GM19467 (cell line): ENCODE measurements around the gene RNF222.
"Not testable (repeated sequence)": the region's sequence is repeated elsewhere in the genome, so short reads cannot be mapped to it uniquely, and the experiment has no call there.

Experiments used
- ATAC-seq: cut with Tn5 transposase; IDR thresholded peaks from one replicate; pipeline ENCODE4 v1.9.1; 2021; ENCODE audit warnings: mild to moderate bottlenecking, moderate library complexity; ENCODE audit not compliant: unreplicated experiment

Gene RNF222

GRCh38 chr17:8350339-8350738 lies 47.3 kb downstream of the RNF222 start:
- ATAC-seq, result no peak

DNA sequence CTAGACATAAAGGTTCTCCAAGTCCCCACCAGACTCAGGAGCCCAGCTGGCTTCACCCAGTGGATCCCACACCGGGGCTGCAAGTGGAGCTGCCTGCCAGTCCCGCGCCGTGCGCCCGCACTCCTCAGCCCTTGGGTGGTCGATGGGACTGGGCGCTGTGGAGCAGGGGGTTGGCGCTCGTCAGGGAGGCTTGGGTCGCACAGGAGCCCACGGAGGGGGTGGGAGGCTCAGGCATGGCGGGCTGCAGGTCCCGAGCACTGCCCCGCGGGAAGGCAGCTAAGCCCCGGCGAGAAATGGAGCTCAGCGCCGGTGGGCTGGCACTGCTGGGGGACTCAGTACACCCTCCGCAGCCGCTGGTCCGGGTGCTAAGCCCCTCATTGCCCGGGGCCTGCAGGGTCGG lies 50.6 kb downstream of the RNF222 start:
- ATAC-seq, result not testable (repeated sequence)

GRCh38 chr17:8345951-8346665 lies 51.5 kb downstream of the RNF222 start:
- no peak for ATAC-seq

DNA sequence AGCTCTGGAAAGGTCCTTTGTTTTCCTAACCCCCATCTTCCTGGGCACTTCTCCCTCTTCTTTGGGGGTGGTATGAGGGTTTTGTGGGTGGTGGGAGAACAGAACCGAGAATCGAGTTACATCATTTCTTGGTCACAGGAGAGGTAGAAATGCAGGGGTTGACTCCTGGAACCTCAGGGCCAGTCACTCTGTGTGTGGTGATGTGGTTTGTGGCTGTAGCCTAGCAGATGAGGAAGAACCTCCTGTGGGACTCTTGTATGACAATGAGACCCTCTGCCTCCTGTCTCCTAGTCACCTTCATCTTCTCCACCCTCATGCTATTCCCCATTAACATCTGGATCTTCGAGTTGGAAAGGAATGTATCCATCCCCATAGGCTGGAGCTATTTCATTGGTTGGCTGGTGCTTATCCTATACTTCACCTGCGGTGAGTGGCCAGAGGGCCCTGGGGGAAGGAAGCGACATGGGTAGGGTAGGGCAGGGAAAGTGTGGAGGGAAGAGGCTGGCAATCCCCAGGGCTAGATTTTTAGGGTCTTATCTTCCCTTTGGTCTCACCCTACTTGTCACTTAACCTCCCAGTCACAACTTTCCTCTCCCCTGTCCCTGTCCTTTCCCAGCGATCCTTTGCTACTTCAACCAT lies 52.5 kb downstream of the RNF222 start:
- ATAC-seq, result no peak

GRCh38 chr17:8341456-8341855 lies 56.2 kb downstream of the RNF222 start:
- ATAC-seq, result no peak
